K562 (cell line): ENCODE results near the gene RNASE4. TPM values are rescaled to one million over a fixed set of nuclear protein-coding genes. Genes with fewer than 3 reads are reported as not detected.

ENCODE experiments used
- BRD9 ChIP-seq: fragments of 450-650 bp; IDR thresholded peaks from 2 replicates; pipeline ENCODE4 v1.6.1; 2018; ENCODE audit warnings: low read depth; ENCODE audit not compliant: partially characterized antibody
- CGGBP1 ChIP-seq: fragments of 250-450 bp; sonication (Bioruptor Pico); IDR thresholded peaks from 2 replicates; pipeline ENCODE4 v1.9.0; 2021; ENCODE audit warnings: mild to moderate bottlenecking
- HDAC1 ChIP-seq, 2 experiments: fragments of 450-650 bp; IDR thresholded peaks; 2 replicates each; pipeline ENCODE4 v1.6.1; 2016 to 2017; ENCODE audit warnings: inconsistent platforms in 1 of 2, mild to moderate bottlenecking in 1 of 2, moderate library complexity in 1 of 2
- HNRNPK ChIP-seq: fragments of 200-400 bp; formaldehyde crosslinking; IDR thresholded peaks from one replicate; pipeline ENCODE4 v1.6.1; 2018; ENCODE audit warnings: mild to moderate bottlenecking, low read depth, low read length; ENCODE audit not compliant: poor library complexity, severe bottlenecking
- MAFK ChIP-seq: IDR thresholded peaks from 2 replicates; pipeline ENCODE4 v1.6.1; 2011; ENCODE audit warnings: low read length, improper control_type of control experiment
- MCM7 ChIP-seq, 2 experiments: fragments of 450-650 bp; IDR thresholded peaks; 2 replicates each; pipeline ENCODE4 v1.6.1; 2016 to 2018
- NCOR1 ChIP-seq: fragments of 450-650 bp; IDR thresholded peaks from 2 replicates; pipeline ENCODE4 v1.6.1; 2016; ENCODE audit warnings: mild to moderate bottlenecking, moderate library complexity
- SRSF7 ChIP-seq: fragments of 200-400 bp; formaldehyde crosslinking; optimal IDR thresholded peaks from 2 replicates; pipeline ENCODE3; 2017; ENCODE audit warnings: mild to moderate bottlenecking, low read depth, low read length
- TEAD4 ChIP-seq, 2 experiments: sonication (generic) in 1 of 2; formaldehyde crosslinking in 1 of 2; IDR thresholded peaks; 2 replicates each; pipeline versions ENCODE4 v1.6.1 to v1.8.0; 2012 to 2022; ENCODE audit warnings: borderline replicate concordance in 1 of 2, inconsistent platforms in 1 of 2, low read length in 1 of 2, mild to moderate bottlenecking in 1 of 2, missing genetic modification reagents in 1 of 2
- U2AF2 ChIP-seq: fragments of 200-400 bp; formaldehyde crosslinking; optimal IDR thresholded peaks from 2 replicates; pipeline ENCODE3; 2017; ENCODE audit warnings: low read depth, mild to moderate bottlenecking, low read length
- ZFP1 ChIP-seq: fragments of 450-650 bp; formaldehyde crosslinking; IDR thresholded peaks from 2 replicates; pipeline ENCODE4 v1.4.0; 2020; ENCODE audit warnings: mild to moderate bottlenecking, mixed read lengths
- ZNF3 ChIP-seq: fragments of 250-450 bp; sonication (Bioruptor Pico); IDR thresholded peaks from 2 replicates; pipeline ENCODE4 v1.5.0; 2021; ENCODE audit warnings: mild to moderate bottlenecking, moderate library complexity
- ZNF431 ChIP-seq: sonication (generic); formaldehyde crosslinking; IDR thresholded peaks from 2 replicates; pipeline ENCODE4 v1.8.0; 2022; ENCODE audit warnings: mild to moderate bottlenecking, missing genetic modification reagents
- ZNF561 ChIP-seq: fragments of 450-650 bp; formaldehyde crosslinking; conservative IDR thresholded peaks from 2 replicates; pipeline ENCODE4 v1.4.0; 2020; ENCODE audit warnings: mild to moderate bottlenecking, moderate library complexity
- ZNF589 ChIP-seq: fragments of 200-800 bp; sonication (Bioruptor generic); IDR thresholded peaks from 2 replicates; pipeline ENCODE4 v1.6.1; 2016; ENCODE audit warnings: low read depth, missing genetic modification characterization, missing compliant biosample characterization
- ZNF696 ChIP-seq: fragments of 250-450 bp; sonication (Bioruptor Pico); conservative IDR thresholded peaks from 2 replicates; pipeline ENCODE4 v1.4.0; 2020; ENCODE audit warnings: mild to moderate bottlenecking, moderate library complexity
- ZNF75A ChIP-seq: fragments of 450-650 bp; formaldehyde crosslinking; IDR thresholded peaks from 2 replicates; pipeline ENCODE4 v1.4.0; 2020; ENCODE audit warnings: mild to moderate bottlenecking
- ZNF77 ChIP-seq: fragments of 250-450 bp; sonication (Bioruptor Pico); IDR thresholded peaks from 2 replicates; pipeline ENCODE4 v1.5.0; 2020
- ZNF79 ChIP-seq: fragments of 250-450 bp; sonication (Bioruptor Pico); IDR thresholded peaks from 2 replicates; pipeline ENCODE4 v1.4.0; 2020; ENCODE audit warnings: low read depth, mild to moderate bottlenecking, moderate library complexity
- polyA plus RNA-seq, 8 experiments: library from polyadenylated mRNA; depleted of rRNA in 4 of 8; stranded (reverse) in 5 of 8; unstranded in 3 of 8; fragments of >200 nt; fragmentation: Nextera tagmentation in 2 of 8; fragmentation: Illumina TruSeq in 1 of 8; extraction: Ambion mirVana in 2 of 8; extraction: Trizol in 1 of 8; gene quantifications; 2 replicates each; pipeline versions ENCODE4 v1.2.1 to v1.2.3, GENCODE V29; 2011 to 2014; ENCODE audit warnings: inconsistent platforms in 1 of 8, missing spikeins in 1 of 8
- total RNA-seq, 7 experiments: library from RNA; depleted of rRNA in 6 of 7; stranded (reverse); fragments of >200 nt in 6 of 7; fragmentation: Illumina TruSeq in 2 of 7; extraction: Trizol in 2 of 7; gene quantifications; 2 replicates each; pipeline versions ENCODE4 v1.2.1 to v1.2.3, GENCODE V29; 2011 to 2021; ENCODE audit warnings: low replicate concordance in 1 of 7
- TF ChIP-seq, protein P1 (sequence below): fragments of 450-650 bp; IDR thresholded peaks from 2 replicates; pipeline ENCODE4 v1.6.1; 2016; ENCODE audit warnings: missing biosample characterization, missing genetic modification characterization
- TF ChIP-seq, protein P2 (sequence below): fragments of 250-450 bp; sonication (Bioruptor Pico); IDR thresholded peaks from 2 replicates; pipeline ENCODE4 v1.5.0; 2021
- TF ChIP-seq, protein P3 (sequence below): fragments of 250-450 bp; sonication (Bioruptor Pico); IDR thresholded peaks from 2 replicates; pipeline ENCODE4 v1.8.0; 2022; ENCODE audit warnings: moderate library complexity, mild to moderate bottlenecking, inconsistent platforms

RNASE4 gene
- total and polyA plus RNA-seq, 9 of the 15 experiments (the other 6 are each of a cell fraction or from before 2014, with no cell fraction given) = 0.09 to 0.22 (median 0.13) TPM; not detected in 2

- TF ChIP-seq ZNF3 = no peak
- TF ChIP-seq HNRNPK = no peak
- peak in 1 of 2 experiments; percentile 91; a peak in 3 of 4 replicates for TF ChIP-seq HDAC1 (IDR thresholded peaks at IDR 0.05)
- TF ChIP-seq U2AF2 = no peak
- peak; percentile 70 for TF ChIP-seq TEAD4 (IDR thresholded peaks at IDR 0.05; ENCODE audit: low read length)
- TF ChIP-seq TEAD4 (CRISPR knock-in tag; IDR thresholded peaks at IDR 0.05; ENCODE audit: borderline replicate concordance) = no peak
- no peak for TF ChIP-seq ZNF77
- TF ChIP-seq ZNF75A (CRISPR knock-in tag) = no peak
- TF ChIP-seq MCM7 (IDR thresholded peaks at IDR 0.05) = no peak
- TF ChIP-seq, protein P1, sequence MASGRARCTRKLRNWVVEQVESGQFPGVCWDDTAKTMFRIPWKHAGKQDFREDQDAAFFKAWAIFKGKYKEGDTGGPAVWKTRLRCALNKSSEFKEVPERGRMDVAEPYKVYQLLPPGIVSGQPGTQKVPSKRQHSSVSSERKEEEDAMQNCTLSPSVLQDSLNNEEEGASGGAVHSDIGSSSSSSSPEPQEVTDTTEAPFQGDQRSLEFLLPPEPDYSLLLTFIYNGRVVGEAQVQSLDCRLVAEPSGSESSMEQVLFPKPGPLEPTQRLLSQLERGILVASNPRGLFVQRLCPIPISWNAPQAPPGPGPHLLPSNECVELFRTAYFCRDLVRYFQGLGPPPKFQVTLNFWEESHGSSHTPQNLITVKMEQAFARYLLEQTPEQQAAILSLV (tag) = no peak
- no peak for TF ChIP-seq ZNF696 (CRISPR knock-in tag)
- TF ChIP-seq, protein P2, sequence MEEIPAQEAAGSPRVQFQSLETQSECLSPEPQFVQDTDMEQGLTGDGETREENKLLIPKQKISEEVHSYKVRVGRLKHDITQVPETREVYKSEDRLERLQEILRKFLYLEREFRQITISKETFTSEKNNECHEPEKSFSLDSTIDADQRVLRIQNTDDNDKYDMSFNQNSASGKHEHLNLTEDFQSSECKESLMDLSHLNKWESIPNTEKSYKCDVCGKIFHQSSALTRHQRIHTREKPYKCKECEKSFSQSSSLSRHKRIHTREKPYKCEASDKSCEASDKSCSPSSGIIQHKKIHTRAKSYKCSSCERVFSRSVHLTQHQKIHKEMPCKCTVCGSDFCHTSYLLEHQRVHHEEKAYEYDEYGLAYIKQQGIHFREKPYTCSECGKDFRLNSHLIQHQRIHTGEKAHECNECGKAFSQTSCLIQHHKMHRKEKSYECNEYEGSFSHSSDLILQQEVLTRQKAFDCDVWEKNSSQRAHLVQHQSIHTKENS (CRISPR knock-in tag) = no peak
- TF ChIP-seq ZNF79 (CRISPR knock-in tag) = no peak
- TF ChIP-seq MAFK = no peak
- no peak for TF ChIP-seq ZNF431 (CRISPR knock-in tag)
- TF ChIP-seq ZNF561 = no peak
- TF ChIP-seq ZNF589 (CRISPR knock-in tag) = 0 out of 2 replicates have a peak, but pooled peaks have one; percentile 14
- 0 out of 2 replicates have a peak, but pooled peaks have one; percentile 21 for TF ChIP-seq NCOR1
- no peak for TF ChIP-seq SRSF7
- no peak for TF ChIP-seq ZFP1 (CRISPR knock-in tag)
- TF ChIP-seq BRD9 = peak; percentile 94
- TF ChIP-seq, protein P3, sequence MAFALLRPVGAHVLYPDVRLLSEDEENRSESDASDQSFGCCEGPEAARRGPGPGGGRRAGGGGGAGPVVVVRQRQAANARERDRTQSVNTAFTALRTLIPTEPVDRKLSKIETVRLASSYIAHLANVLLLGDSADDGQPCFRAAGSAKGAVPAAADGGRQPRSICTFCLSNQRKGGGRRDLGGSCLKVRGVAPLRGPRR (CRISPR knock-in tag) = no peak
- no peak for TF ChIP-seq CGGBP1
These were observed 1.1 kb upstream of the RNASE4 start (continued) for GRCh38 chr14:20683125-20683890.
